HG03439 (cell line): ENCODE data around the gene DDX31.

Source experiments
- ATAC-seq: cut with Tn5 transposase; IDR thresholded peaks from one replicate; pipeline ENCODE4 v1.9.1; 2021; ENCODE audit warnings: mild to moderate bottlenecking, moderate library complexity; ENCODE audit not compliant: unreplicated experiment

Gene DDX31

DNA sequence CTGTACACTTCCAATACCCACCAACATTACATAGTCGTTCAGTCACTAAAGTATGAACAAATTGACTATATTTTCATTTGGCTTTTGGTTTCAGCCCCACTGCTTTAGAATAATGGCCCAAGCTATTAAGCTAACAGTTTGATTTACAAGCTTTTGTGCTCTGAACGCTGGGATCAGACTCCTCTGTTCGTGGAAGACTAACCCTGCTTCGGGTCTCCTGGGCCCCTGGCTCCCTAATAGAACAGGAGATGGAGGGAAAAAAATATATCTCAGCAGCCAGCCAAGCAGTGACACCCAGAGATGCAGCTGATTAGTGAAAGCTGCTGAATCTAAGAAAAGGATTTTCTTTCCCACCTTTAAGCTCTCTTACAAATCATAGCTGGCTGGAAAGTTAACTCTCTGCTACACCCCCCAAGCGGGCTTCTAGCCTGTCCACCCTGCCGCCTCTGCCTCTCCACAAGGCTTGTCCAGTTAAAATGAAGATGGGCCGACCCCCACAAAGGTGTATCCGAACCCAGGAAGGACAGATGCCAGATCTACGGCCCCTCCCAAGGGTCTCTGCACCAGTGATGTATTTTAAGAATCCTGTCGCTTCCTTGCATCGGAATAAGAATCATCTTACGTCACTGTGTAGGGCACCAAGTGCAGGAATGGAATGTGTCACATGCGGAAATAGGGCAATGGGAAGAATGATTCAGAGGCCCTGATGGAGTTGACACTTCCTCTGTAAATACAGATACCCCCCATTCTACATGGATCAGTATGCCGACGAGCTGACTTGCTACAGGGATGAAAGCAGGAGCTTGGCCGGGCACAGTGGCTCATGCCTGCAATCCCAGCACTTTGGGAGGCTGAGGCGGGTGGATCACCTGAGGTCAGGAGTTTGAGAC, 120.8 kb downstream of the DDX31 start:
- no peak for ATAC-seq

DNA sequence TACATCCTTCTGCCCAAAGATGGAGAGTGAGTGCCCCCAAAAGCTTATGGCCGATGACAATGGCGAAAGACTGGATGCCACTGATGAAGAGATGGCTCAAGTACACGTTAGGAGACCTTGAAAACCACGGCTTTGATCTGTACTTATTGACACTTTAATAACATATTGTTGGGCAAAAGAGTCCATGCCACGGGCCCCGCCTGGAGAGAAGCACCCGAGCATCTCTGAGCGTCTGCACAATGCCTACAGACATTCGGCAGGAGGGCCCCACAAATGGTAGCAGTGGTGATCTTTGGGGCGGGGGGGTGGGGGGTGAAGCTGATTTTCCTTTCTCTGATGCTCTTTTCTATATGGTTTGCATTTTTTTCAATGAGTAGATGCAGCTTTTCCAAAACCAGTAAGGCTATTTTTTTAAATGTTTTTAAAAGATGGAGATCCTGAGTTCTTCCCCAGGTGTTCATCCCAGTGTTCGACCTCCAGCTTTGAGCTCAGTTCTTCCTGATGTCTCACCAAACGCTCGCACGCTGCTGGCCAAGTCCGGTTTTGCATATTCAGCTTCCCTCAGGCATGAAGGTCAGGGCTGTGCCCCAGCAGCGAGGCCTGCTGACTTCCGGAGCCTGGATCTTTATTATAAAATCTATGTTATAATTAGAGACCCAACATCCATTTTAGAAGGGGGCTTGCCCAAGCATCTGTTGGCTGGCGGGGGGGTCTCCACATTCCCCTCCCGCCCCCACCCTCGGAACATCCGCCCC, 121.6 kb downstream of the DDX31 start:
- ATAC-seq, result no peak

DNA sequence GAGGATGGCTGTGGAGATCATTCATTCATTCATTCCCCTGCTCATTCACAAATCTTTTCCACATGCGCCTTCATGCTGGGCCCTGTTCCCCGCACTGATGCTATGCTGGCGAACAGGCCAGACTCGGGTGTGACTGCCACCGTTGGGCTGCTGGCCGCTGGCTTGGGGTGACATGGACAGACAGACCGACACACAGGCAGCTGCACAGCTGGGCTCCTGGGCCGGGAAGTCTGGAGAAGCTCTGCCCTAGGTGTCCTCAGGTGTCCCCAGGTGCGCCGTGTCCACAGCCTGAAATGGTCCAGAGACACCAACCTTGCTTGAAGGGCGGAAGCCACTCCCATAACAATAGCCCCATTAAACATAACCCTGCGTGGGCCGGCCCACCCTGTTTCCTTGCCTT, 122.3 kb downstream of the DDX31 start:
- no peak for ATAC-seq

DNA sequence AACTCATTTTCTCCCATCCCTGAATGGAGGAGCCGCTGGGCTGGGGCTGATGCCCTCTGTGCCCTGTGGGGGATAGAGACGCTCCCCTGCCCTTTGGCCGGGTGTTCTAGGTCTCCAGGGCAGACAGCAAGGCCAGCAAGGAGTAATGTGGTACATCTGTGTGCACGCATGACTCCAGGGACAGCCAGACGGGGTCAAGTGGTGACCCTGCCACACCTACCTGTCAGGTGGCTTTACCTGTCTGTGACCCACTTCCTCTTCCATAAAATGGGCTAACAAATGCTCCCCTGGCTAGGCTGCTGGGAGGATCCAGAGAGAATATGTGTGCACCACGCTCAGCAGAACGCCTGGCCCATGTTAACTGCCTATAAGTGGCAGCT, 122.7 kb downstream of the DDX31 start:
- no peak for ATAC-seq

DNA sequence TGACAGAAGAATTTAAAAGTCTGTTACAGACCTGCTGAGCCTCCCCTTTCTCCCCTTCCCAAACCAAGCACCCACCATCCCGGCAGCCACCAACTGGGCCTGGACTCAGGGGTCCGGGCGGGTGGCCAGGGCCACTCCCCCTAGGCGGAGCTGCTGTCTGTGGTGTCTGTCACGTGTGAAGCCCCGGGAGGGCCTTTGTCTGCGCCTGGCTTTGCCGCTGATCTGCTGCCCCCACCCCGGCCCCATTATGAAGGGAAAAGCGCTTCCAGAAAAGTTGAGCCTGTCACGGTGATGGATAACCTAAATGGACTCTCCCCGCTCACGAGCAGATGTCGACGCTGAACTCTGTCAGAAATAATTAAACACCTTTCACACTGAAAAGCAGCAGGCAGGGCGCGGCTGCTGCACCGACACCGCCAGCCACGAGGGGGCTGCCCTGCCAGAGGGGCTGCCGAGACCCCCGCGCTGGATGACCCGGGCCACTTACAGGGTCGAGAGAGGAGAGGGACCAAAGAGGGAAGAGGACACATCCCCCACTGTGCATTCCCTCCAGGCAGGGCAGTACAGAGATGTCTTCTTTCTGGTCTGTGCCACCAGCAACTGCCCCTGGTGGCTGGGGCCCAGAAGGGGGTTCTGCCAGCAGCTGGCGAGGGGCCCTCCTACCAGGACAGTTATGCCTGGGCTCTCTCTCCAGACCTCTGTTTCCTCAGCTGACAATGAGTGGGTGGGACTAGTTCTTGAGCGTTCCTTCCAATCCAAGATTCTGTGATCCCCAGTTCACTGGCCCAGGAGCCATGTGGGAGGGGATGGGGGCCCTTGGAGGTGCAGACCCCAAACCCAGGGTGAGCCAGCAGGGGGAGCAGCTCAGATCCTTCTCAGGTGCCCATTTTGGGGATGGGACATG, 123.4 kb downstream of the DDX31 start:
- ATAC-seq, result no peak

DNA sequence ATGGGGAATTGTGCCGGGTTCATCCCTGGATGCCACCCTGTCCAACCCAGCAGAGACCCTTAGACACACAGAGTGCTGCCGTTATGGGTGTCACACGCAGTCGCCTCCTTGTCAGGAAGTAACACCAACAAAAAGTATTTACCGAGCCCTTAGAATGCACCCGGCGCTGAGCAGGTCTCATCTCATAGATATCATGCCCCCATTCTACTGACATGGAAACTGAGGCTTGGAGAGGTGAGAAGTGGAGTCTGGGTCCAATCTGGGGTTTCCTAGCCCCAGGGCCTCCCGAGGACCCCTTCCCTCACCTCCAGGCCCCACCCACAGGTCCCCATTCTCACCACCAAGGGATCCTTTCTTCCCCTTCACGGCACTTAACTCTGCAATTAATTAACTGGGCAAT, 124.2 kb downstream of the DDX31 start:
- no peak for ATAC-seq

DNA sequence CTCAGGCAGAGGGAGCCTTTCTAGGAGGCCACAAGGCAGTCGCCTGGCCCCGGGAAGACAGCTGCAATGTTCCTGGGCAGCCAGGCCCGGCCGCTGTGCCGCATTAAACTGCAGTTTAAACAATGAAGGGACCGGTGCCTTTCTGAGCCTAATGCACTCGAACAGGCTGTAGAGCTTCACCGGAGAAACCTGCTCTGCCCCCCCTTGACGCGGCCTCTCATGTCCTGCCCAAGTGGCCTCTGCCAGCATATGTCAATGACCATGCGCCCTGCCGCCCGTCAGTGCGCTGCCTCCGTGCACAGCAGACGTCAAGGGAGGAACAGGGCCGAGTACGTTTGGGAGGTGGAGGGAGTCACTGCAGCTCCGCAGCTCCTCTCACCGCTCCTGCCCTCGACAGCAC, 125.8 kb downstream of the DDX31 start:
- no peak for ATAC-seq

DNA sequence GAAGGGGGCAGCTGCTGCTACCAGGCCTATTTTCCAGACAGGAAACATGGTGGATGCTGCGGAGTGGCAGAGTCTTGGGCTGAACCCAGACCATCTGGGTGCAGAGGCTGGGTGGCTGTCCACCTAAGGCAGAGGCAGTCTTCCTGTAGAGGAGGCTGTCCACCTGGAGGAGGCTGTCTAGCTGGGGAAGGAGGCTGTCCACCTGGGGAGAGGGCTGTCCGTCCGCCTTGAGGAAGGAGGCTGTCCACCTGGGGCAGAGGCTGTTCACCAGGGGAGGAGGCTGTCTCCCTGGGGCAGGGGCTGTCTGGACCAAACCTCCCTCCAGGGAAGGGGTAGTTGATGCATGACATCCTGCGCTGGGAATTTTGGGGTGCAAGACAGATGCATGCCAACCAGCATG, 126.5 kb downstream of the DDX31 start:
- no peak for ATAC-seq
